Measurements from ENCODE around the gene TRAF4. TPM values are rescaled to one million over a fixed set of nuclear protein-coding genes. Genes with fewer than 3 reads are reported as not detected.

Gene TRAF4
- polyA plus RNA-seq, 3 donors, result 0.33 to 38.0 (median 1.0) TPM

DNA sequence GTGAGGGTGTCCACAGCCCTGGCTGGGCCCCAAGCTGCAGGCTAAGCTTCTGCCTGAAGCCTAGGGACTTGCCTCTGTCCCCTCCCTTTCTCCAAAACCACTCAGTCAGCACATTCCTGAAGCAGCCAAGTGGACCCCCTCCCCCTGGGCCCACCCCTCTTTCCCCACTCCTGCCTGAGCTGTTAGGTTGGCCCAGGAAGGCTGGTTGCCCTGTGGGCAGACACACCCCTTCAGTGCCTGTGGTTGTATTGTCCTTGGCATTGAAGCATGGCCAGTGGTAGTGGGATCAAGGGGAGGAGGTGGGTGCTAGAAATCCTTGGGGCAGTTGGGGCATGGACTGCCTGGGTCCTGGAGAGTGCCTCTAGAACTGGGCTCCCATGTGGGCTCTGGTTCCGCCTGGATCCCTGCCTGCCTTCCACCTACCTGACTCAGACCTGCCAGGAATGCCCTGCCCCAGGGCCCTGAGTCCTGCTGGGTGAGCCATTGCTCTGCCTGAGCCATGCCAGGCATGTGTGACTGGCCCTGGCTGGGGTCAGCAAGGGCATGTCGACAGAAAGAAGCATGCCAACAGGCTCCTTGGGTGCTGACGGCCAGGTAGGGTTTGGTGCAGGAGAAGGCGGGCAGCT, 2.1 kb downstream of the TRAF4 start:
- no peak for DNase-seq
- TF ChIP-seq, protein P1, sequence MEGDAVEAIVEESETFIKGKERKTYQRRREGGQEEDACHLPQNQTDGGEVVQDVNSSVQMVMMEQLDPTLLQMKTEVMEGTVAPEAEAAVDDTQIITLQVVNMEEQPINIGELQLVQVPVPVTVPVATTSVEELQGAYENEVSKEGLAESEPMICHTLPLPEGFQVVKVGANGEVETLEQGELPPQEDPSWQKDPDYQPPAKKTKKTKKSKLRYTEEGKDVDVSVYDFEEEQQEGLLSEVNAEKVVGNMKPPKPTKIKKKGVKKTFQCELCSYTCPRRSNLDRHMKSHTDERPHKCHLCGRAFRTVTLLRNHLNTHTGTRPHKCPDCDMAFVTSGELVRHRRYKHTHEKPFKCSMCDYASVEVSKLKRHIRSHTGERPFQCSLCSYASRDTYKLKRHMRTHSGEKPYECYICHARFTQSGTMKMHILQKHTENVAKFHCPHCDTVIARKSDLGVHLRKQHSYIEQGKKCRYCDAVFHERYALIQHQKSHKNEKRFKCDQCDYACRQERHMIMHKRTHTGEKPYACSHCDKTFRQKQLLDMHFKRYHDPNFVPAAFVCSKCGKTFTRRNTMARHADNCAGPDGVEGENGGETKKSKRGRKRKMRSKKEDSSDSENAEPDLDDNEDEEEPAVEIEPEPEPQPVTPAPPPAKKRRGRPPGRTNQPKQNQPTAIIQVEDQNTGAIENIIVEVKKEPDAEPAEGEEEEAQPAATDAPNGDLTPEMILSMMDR (IDR thresholded peaks at IDR 0.05), result no peak
- Histone ChIP-seq H3K36me3 (replicated peaks in 1 of 2; ENCODE audit: control insufficient read depth in 1 of 2, insufficient read depth in 2 of 2, low read length in 2 of 2) (no peaks in the 10 kb centered on the region), H3K4me2 (replicated peaks; ENCODE audit: extremely low read depth, low read length, poor library complexity, severe bottlenecking) (peak overlapping the region; percentile 90), H3K9ac (ENCODE audit: insufficient read depth, low read length, poor library complexity, severe bottlenecking) (no peak overlapping the region), H3K4me3 (replicated peaks in 1 of 3; ENCODE audit: low read depth in 2 of 3, low read length in 3 of 3) (peak overlapping the region in 1 of 3 experiments; percentile 82), H4K20me1 (ENCODE audit: insufficient read depth, low read length) (peaks cover 13% of the 10 kb centered on the region), H3K4me1 (ENCODE audit: control insufficient read depth in 1 of 2, insufficient read depth in 2 of 2, low read length in 2 of 2) (peaks cover 44 to 47% of the 10 kb centered on the region in 2 donors), H3K27me3 (ENCODE audit: control insufficient read depth in 2 of 2, insufficient read depth in 2 of 2, low read length in 2 of 2) (peaks cover 4 to 15% of the 10 kb centered on the region in 2 donors), H2AFZ (ENCODE audit: insufficient read depth, low read depth, low read length, poor library complexity, severe bottlenecking) (no peak overlapping the region), H3K9me3 (replicated peaks in 1 of 2; ENCODE audit: control insufficient read depth in 1 of 2, insufficient read depth in 1 of 2, low read length in 2 of 2) (no peaks in the 10 kb centered on the region), H3K27ac (ENCODE audit: low read depth in 1 of 2, low read length in 2 of 2) (no peak overlapping the region), H3K79me2 (ENCODE audit: insufficient read depth, low read length) (no peaks in the 10 kb centered on the region)
- peaks cover 7 to 8% of the 10 kb centered on the region in 2 donors for H3K36me3 Mint-ChIP-seq
- H3K27me3 Mint-ChIP-seq (ENCODE audit: low read depth in 3 of 3), result peaks cover 8 to 26% (median 24%) of the 10 kb centered on the region in 3 donors
- intact Hi-C loops (cut with micrococcal nuclease), result loop anchor here in 1 of 2 donors (2.0 to 10.0 kb wide), 2 partner anchors 17 to 209 kb away; partner anchors contain the start of genes NEK8 and PHF12
- H3K4me3 Mint-ChIP-seq, result peak overlapping the region in 1 of 2 donors; percentile 42
- WGBS (ENCODE audit: insufficient coverage), result 97% methylated on average over 4 of the region's 4 CpGs
- peaks cover 29% of the 10 kb centered on the region for H3K4me1 Mint-ChIP-seq
- H3K9me3 Mint-ChIP-seq, result peaks cover 0 to 5% (median 0%) of the 10 kb centered on the region in 7 donors
- H3K27ac Mint-ChIP-seq, result no peak overlapping the region

DNA sequence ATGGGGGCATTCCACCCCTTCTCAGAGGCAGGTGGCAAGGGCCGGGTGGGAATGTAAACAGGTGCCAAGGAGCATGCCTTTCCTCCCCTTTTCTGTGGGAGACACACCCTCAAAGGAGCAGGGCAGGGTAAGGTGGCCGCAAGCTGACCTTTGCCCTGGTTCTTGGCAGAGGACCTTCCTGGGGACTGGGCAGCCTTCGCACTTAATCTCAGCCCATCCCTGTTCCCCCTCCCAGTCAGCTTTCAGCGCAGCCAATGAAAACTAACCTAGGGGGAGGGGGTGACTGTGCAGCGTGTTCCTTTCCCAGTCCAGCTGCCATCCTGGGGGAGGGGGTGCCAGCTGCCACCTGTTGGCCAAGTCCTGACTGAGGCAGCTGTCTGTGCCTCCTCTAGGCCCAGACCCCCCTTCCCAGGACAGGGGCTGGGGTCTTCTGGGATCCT, 2.8 kb downstream of the TRAF4 start:
- Histone ChIP-seq H3K9me3 (replicated peaks in 1 of 2; ENCODE audit: control insufficient read depth in 1 of 2, insufficient read depth in 1 of 2, low read length in 2 of 2) (no peaks in the 10 kb centered on the region), H3K4me3 (replicated peaks in 1 of 3; ENCODE audit: low read depth in 2 of 3, low read length in 3 of 3) (no peak overlapping the region), H3K4me2 (replicated peaks; ENCODE audit: extremely low read depth, low read length, poor library complexity, severe bottlenecking) (no peak overlapping the region), H3K27me3 (ENCODE audit: control insufficient read depth in 2 of 2, insufficient read depth in 2 of 2, low read length in 2 of 2) (peaks cover 4 to 15% of the 10 kb centered on the region in 2 donors), H3K79me2 (ENCODE audit: insufficient read depth, low read length) (no peaks in the 10 kb centered on the region), H4K20me1 (ENCODE audit: insufficient read depth, low read length) (peaks cover 13% of the 10 kb centered on the region), H3K27ac (ENCODE audit: low read depth in 1 of 2, low read length in 2 of 2) (no peak overlapping the region), H2AFZ (ENCODE audit: insufficient read depth, low read depth, low read length, poor library complexity, severe bottlenecking) (no peak overlapping the region), H3K36me3 (replicated peaks in 1 of 2; ENCODE audit: control insufficient read depth in 1 of 2, insufficient read depth in 2 of 2, low read length in 2 of 2) (no peaks in the 10 kb centered on the region), H3K9ac (ENCODE audit: insufficient read depth, low read length, poor library complexity, severe bottlenecking) (no peak overlapping the region), H3K4me1 (ENCODE audit: control insufficient read depth in 1 of 2, insufficient read depth in 2 of 2, low read length in 2 of 2) (peaks cover 37 to 40% of the 10 kb centered on the region in 2 donors)
- H3K9me3 Mint-ChIP-seq, result peaks cover 0 to 5% (median 0%) of the 10 kb centered on the region in 7 donors
- intact Hi-C loops (cut with micrococcal nuclease), result loop anchor here in 1 of 2 donors (10.0 kb wide), 1 partner anchor 208 kb away; the partner anchor contains the start of gene PHF12
- H3K27me3 Mint-ChIP-seq (ENCODE audit: low read depth in 3 of 3), result peaks cover 8 to 24% (median 22%) of the 10 kb centered on the region in 3 donors
- peak overlapping the region in 1 of 7 donors; percentile 30 for H3K27ac Mint-ChIP-seq
- no peak overlapping the region for H3K4me3 Mint-ChIP-seq
- 100% methylated on average over 2 of the region's 5 CpGs for WGBS (ENCODE audit: insufficient coverage)
- H3K4me1 Mint-ChIP-seq, result peaks cover 22% of the 10 kb centered on the region
- TF ChIP-seq, protein P1 (IDR thresholded peaks at IDR 0.05), result no peak
- peaks cover 7 to 8% of the 10 kb centered on the region in 2 donors for H3K36me3 Mint-ChIP-seq
- DNase-seq, result no peak
